Mammary epithelial cell (primary cell): ENCODE results near the gene AP3S1.

Experiments
- CTCF ChIP-seq, 2 donors: IDR thresholded peaks in 1 of 2; conservative IDR thresholded peaks in 1 of 2; 2 replicates each; pipeline ENCODE4 v1.5.1; 2011 to 2012; ENCODE audit warnings: inconsistent platforms in 2 of 2, low read length in 2 of 2, mild to moderate bottlenecking in 2 of 2, control low read depth in 1 of 2, low read depth in 1 of 2; ENCODE audit not compliant: insufficient read depth in 1 of 2; ENCODE audit errors: extremely low read depth in 1 of 2
- EZH2 ChIP-seq: IDR thresholded peaks from 2 replicates; pipeline ENCODE4 v1.6.1; 2012; ENCODE audit warnings: low read length, inconsistent platforms, borderline replicate concordance

DNA sequence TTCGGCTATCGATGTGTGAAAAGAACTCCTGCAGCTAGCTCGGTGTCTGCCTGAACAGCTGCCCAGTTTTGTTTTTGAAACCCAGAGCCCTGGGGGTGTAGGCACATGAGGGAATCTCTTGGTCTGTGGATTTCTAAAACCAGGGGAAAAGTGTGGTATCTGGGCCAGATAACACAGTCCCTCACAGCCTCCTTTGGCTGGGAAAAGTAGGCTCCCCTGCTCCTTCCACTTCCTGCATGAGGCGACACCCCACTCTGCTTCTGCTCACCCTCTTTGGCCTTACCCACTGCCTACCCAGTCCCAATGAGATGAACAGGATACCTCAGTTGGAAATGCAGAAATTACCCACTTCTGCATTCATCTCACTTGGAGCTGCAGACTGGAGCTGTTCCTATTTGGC, 15.8 kb upstream of the AP3S1 start:
- TF ChIP-seq CTCF (conservative IDR thresholded peaks at IDR 0.05 in 1 of 2, IDR thresholded peaks at IDR 0.05 in 1 of 2; ENCODE audit: extremely low read depth in 1 of 2, insufficient read depth in 1 of 2, low read depth in 1 of 2, low read length in 2 of 2) (no peak), EZH2 (no peak)
